GM21526 (cell line): Measurements from ENCODE around the gene TBC1D10A.

Experiments used
- ATAC-seq: cut with Tn5 transposase; IDR thresholded peaks from one replicate; pipeline ENCODE4 v1.9.1; 2021; ENCODE audit warnings: moderate library complexity; ENCODE audit not compliant: unreplicated experiment, low FRiP score

Gene TBC1D10A

DNA sequence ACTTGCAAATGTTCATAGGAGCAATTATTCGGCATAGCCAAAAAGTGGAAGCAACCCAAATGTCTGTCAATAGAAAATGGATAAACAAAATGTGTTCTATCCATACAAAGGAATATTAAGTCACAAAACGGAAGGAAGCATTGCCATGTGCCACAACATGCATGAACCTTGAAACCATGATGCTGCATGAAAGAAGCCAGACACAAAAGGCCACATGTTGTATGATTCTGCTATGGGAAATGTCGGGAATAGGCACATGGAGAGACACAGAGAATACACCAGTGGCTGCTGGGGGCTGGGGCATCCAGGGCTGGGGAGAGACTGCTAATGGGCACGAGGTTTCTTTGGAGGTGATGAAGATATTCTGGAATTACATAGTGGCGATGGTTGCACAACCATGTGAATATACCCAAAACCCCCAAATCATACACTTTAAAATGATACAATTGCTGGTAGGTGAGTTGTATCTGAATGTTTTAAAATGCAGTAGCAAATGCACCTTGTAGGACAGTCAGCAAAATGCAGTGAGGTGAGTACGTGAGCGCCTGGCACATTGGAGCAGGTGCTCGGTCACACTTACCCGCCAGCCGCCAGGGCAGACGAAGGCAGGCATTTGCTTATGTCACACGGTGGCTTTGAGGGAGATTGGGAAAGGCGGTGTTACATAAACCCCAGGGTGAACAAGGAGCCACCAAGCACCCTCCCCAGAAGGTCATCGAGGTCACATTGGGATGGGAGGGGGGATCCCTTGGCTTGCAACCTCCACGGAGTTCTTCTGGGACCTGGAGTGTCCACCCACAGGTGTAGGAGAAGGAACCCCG is 53.8 kb downstream of the TBC1D10A start:
- no peak for ATAC-seq

DNA sequence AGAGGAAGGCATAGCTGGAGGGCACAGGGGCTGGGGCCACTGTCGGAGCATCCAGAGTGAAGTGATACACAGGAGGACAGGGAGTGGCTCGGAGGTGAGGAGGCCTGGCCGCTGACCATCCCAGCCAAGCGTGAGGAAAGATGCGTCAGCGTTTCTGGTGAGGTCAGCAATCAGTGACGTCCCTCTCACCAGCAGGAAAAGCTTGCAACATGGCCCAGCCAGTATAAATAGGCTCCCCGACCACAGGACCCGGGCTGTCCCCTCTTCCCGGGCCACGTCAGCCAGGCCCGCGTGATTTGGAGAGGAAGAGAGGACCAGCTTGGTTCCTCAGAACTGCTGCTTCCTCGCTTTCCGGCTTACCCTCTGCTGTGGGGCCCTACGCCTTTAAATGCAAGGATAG is 55.9 kb downstream of the TBC1D10A start:
- ATAC-seq: no peak

DNA sequence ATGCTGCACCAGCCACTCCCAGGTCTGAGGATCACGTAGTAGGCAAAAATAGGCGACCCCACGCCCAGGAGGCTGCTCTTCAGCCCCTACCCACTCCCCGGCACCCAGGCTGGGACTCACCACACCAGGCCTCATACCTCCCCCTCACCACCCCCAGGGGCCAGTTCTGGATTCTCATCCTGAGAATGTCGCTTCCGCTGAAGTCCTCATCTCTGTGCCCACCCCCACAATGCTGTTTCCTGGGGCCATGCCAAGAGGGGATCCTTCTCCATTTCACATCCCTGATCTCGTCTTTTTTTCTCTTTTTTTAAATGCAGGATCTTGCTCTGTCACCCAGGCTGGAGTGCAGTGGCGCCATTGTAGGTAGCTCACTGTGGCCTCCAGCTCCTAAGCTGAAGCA is 58.4 kb downstream of the TBC1D10A start:
- no peak for ATAC-seq

DNA sequence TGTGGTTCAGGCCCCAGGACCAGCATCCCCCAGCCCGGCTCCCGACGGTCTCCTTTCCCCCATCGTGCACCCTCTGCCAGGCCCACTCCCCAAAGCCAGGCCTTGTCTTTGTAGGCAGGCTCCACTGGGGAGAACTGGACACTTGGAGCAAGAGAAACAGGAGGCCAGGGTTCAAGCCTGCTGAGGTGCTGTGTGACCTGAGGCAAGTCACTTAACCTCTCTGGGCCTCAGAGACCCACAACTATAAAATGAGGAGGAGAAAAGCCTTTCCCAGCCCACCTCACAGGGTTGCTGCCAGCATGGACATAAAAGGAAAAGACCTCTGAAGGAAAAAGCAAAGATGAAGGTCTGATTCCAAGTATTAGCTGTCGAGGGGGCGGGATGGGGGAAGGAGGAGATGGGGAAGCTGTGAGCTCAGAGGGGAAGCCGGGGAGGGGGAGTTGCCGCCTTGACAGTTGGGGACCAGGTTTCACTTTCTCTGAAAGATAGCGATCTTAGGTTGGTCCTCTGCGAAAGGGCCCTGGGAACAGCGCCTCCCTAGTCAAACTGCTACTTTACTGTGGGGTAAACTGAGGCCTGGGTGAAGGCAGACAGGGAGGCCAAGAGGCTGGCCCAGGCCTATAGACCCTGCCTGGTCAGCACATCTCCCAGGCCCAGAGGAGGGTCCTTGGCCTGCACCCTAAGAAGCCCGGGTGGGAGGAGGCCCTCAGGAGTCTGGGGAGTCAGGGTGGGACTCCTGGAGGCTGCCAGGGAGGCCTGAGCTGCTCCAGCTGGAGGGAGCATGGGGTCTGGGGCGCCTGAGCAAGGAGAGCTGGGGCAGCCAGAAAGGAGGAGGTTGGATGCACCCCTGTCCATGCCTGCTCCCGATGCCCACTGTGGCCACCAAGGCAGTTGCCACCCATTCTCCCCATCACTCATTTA is 59.1 kb downstream of the TBC1D10A start:
- no peak for ATAC-seq

DNA sequence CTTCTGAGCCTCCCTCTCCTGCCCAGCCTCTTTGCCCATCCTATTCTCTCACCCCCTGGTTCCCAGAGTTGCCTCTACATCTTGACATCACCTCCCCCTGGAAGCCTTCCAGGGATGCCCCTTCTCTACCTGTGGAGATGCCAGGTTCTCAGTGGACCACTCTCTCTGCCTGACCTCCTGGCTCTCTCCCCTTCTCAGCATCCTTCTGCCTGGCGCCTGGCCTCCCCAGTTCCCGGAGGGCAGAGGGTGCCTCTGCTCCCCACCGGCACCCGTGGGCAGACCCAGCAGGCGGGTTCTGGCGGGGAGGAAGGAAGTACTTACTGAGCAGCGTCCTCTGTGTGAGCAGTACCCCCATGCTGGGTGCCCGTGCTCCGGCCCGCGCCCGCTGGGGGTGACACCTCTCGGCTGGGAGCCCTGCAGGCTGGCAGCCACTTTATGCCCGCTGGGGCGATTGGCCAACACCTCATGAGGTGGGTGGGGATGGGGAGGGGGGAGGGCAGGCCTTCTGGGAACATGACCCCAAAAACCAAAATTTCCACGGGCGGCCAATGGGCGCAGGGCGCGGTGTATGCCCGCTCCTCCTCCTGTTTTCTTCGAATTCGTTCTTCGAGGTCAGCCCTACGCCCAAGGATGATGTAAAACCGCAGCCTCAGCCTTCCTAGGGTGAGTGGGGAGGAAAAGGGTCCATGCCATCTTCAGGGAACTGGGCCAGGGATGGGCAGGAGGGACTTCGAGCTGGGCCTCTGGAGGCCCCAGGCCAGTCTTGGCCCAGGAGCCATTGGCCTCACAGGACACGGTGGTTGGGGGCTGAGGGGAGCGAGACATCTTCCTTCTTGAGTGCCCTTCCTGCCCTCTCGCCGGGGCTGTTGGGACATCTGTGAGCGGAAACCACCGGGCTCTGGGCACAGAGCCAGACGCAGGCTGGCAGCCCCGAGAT is 60.0 kb downstream of the TBC1D10A start, which contains the start of gene OSM:
Gene OSM (minus strand): TSS at position 407 of the 937 bp plus-strand sequence. CDS start 52 bp downstream, at position 355.
- ATAC-seq: no peak

DNA sequence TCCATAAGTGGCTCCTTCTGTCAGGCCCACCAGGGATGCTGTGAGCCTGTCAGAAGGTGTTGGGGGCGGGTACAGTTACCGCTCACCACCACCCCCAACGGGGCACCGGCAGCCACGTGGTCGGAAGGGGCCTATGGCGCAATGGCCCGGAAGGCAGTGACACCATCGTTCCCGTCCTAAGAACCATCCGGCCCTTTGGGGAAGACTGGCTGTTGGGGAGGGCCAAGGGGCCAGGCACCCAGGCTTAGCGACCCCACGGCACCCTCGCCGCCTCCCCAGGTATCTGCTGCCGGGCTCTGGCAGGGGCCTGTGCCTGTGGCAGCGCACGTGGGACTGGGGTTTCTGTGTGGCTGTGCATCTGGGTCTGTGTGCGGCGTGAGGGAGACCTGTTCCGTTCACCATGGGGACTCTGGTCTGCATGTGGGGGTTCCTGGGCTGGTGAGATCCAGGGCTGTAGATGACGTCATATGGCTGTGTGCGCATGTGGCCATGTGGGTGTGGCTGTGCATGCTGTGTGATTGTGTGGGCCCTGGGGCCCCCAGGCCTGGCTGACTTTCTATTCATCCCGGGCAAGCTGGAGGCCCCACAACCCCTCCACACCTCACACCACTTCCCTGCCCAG is 60.8 kb downstream of the TBC1D10A start:
- ATAC-seq: peak; percentile 65

DNA sequence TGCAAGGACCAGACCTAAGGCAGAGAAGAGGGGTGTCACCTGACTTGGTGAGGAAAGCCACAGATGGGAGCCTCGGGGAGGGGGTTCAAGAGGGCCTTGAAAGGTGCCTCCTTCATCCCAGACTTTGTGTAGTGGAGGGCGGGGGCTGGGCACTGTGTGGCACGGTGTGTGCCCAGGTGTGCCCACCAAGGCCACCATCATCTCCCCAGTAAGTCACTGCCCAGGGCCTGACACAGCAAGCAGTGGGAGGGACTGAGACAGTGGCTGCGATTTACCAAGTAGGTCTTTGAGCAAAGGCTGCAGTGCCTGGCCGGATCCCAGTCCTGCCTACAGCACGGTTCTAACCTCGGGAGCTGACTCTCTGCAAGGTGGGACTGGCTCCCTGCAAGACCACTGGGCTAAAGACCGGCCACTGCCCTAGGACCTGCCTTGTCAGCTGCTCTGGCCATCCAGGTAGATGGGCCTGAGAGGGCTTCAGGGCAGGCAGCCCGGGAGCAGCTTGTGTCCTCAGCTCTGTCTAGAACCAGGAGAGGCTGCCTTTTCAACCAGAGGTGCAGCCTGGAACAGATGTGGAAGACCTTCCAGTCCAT is 61.5 kb downstream of the TBC1D10A start:
- ATAC-seq: no peak

DNA sequence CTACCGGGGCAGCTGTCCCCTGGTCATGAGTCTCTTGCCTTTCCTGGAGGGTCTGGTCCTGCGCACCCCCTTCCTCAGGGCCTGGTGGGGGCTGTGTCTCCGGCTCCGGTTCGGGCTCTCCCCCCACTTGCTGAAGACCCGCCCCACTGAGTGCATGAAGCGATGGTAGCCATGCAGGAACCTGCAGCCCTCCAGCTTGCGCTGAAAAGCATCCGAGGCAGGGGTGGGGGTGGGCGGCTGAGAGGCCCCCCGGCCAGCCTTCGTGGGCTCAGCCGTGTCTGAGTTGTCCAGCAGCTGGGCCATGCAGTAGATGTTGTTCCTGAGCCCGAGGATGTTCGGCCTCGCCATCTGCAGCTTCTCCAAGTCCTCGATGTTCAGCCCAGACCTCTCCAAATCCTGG is 62.9 kb downstream of the TBC1D10A start:
- no peak for ATAC-seq

DNA sequence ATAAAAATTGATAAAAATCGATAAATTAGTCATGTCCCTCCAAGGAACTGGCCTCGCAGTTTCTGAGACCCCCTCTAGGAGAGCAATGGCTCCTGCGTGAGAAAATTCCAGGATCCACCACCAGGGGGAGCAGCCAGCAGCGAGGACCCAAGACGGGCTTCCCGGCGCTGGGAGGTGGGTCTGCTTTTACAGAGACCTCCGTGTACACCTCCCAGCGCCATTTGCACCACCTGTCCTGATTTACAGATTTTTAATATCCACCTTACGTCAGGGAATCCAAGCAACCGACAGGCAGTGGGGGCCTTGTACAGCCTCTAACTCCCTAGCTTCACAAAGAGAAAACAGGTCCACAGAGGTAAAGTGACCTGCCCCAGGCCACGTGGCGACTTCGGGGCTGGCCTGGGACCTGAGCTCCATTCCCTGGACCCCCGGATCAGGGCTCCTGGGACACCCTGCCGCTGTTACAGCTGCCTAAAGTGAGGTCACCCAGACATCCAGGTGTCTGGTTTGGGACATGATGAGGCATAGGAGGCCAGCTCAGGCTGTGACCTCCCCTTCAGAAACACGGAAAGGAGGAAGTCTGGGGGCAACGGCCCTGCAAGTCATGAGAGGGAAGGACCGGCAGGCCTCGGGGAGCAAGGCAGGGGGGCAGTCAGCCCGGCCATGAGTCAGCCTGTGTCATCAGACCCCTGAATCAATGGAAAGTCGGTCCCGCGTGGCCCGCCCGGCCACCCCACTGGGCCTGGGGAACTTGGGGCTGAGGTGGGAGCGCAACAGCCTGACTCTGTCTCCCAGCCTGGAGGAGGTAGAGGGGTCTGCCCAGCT is 63.6 kb downstream of the TBC1D10A start:
- ATAC-seq: no peak

DNA sequence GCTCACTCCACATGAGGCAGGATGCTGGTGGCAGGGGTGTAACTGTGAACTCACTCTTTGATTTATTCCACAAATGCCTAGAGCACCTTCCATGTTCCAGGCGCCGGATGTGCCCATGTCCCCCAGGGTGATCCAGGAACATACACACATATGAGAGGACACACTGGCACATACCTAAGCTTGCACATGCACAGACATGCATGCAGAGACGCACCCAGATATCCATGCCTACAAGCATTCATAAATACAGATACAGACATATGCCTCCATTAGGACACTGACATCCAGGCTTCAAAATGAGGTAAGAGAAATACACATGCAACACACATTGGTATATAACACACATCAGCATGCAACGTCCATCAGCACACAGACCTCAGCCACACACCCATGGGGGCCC is 64.6 kb downstream of the TBC1D10A start:
- no peak for ATAC-seq

DNA sequence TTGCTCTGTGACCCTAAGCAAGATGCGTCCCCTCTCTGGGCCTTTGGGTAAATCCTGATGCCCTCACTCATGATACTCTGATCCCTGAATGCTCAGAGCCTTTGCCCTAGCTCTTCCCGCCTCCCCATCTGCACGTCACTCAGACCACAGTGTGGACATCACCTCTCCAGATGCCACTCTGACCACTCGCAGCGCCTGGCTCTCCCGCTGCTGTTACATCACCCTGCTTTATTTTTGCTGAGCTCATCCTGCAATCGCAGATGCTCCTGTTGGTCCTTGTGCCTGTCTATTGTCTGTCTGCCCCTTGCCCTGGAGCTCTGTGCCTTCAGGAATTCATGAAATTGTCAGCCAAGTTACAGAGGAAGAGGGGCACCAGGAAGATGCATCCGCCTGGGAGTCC is 65.6 kb downstream of the TBC1D10A start:
- no peak for ATAC-seq

DNA sequence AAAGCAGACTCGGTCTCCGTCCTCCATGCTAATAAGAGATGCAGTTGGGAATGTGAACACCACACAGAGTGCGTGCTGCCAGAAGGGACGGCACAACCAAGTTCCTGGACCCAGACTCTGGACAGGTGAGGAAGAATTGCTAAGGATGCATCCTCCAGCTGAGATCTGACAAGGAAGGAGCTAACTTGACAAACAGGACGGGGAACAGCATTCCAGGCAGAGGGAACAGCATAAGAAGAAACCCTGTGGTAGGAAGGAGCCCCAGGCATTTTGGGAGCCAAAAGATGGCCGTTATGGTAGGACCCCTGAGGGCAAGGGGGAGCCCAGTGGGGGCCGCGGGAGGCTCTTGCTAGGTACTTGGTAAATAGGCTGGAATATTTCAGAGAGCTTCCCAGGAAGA is 66.1 kb downstream of the TBC1D10A start:
- ATAC-seq: no peak

DNA sequence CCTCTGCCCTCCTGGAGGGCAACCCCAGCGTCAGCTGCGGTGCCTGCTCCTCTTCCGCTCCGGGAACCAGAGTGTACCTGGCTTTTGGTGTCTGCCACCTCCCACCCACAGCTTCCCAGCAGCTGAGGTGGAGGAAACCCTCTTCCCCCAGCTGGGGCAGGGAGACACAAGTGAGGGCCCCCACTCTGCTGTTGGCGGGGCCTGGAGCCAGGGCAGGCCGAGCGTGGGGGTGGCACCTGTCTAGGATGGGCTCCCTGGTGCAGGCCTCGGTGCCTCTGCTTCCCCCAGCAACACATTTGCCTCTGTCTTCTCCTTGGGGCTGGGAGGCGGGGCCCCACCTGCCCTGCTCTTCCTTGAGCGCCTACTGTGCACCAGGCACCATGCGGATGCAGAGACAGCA is 66.5 kb downstream of the TBC1D10A start:
- no peak for ATAC-seq

DNA sequence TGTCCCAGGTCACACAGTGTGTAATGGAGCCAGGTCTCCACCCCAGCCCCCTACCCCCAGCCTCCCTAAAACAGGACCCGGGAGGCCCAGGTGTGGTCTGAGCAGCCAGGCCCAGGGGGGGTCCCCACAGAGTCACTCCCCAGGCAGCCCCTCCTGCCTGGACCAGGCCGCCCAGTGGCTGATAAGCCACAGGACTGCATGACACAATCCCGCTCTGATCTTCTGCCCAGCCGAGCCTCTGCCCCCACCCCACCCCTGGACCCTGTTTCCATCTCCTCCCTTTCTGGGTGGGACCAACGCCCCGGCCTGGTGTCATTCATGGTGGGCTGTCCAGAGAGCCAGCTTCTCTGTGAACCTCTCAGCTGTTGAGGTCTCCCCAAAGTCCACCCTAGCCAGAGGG is 72.4 kb downstream of the TBC1D10A start:
- no peak for ATAC-seq

DNA sequence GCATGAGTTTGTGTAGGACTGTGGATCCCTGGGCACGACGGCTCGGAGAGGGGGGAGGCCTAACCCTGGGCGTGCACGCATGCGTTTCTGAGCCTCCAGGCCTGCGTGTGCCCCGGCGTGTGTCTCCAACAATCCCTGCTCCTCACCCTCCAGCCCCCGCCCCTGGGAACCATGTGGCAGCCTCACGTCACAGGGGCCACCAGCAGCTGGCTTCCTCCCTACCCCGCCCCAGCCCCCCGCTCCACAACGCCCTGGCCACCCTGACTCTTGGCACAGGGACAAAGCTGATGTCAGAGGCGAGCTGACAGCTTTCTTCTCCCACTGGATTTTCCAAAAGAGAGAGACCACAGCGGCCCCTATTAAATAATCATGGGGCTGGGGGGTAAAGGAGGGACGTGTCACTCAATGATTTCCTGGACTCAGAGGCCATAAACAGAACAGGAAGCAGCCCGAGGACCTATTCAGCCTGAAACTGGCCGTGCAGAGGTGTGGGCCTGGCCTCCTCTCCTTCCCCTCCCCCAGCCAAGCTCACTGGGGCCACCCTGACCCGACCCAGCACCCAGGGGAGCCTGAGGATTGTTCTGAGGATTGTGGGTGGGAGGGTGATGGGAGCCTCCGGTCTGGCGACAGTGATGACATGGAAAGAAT is 73.4 kb downstream of the TBC1D10A start:
- ATAC-seq: no peak

DNA sequence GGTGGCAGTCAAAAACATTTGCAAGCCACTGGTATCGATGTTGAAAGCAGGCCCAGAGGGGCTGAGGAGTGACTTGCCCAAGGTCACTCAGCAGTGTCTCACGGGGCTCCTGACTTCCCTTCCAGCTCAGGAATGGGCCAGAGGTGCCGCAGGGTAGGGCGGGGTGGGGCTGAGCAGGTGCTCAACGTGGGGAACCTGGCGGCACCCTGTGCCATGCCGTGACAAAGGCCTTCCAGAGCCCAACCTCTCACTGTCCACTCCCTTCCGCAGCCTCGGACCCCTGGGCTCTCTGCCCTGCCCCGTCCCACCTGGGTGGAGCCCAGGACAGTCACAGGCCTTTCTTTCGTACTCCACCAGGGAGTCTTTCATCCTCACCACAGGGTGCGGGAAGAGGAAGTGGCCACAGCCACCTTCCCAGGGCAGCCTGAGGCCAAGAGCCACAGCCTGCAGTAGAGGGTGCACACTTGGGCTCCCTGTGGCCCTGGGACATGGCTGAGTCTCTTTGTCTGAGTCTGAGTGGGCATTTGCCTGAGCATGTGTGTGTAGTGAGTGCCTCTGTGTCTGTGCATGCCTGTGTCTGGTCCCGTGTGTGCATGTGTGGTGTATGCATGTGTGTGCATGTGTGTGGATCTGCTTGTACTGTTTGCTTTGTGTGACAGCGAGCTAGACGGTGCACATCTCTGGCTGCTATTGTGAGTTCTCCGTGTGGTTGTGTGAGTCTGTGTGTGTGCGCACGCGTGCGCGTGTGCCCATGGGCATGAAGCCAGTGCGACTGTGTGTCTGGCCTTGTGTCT is 74.1 kb downstream of the TBC1D10A start:
- no peak for ATAC-seq

DNA sequence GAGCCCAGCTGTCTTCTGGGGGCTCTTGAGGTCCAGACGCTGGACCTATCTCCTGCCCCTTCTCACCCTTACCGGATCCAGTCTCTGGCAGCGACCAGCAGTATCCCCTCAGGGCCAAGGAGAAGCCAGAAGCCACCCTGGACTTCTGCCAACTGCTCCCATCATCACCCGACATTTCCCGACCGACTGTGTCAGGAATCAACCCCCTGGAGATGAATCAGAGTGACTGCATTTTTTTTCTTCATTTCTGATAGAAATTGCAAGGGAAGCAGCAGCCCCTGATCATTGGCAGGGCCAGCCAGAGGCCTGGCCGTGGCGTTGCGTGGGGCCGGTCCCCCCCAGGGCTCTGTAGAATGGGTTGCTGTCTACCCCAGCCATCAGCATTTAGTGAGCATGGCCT is 75.0 kb downstream of the TBC1D10A start:
- no peak for ATAC-seq
